Motor neuron (in vitro differentiated cells): ENCODE data around the gene TADA2A. TPM values are rescaled to one million over a fixed set of nuclear protein-coding genes. Genes with fewer than 3 reads are reported as not detected.

Experiments used
- ATAC-seq, 8 experiments: fragments of 200-7000 bp; cut with Tn5 transposase; replicated peaks in 6 of 8; 2 replicates each; pipeline ENCODE4 v1.8.0; 2021; ENCODE audit warnings: mild to moderate bottlenecking in 8 of 8, moderate library complexity in 8 of 8
- H3K27ac ChIP-seq, 2 donors: fragments of 250-450 bp; sonication (Bioruptor Pico); 2 replicates each; pipeline ENCODE4 v1.9.0; 2021; ENCODE audit warnings: antibody characterized with exemption in 2 of 2, mild to moderate bottlenecking in 2 of 2, moderate library complexity in 1 of 2
- H3K4me1 ChIP-seq, 2 donors: fragments of 250-450 bp; sonication (Bioruptor Pico); replicated peaks in 1 of 2; 2 replicates each; pipeline ENCODE4 v1.6.1; 2021; ENCODE audit warnings: antibody characterized with exemption in 2 of 2, mild to moderate bottlenecking in 2 of 2, moderate library complexity in 1 of 2
- H3K4me3 ChIP-seq, 5 donors: fragments of 250-450 bp; sonication (Bioruptor Pico); 2 replicates each; pipeline ENCODE4 v1.9.0; 2021; ENCODE audit warnings: antibody characterized with exemption in 5 of 5, mild to moderate bottlenecking in 5 of 5, moderate library complexity in 4 of 5
- WGBS, 10 experiments: fragments of 450-650 bp; shearing (Covaris generic); methylation state at CpG; one replicate each; pipeline ENCODE4 v1.0.0; 2022; 5-methylcytosine and 5-hydroxymethylcytosine counted together
- in situ Hi-C, 9 experiments: fragments of 400-800 bp; cut with MboI; loops; one replicate each; pipeline ENCODE4 v1.15.0; 2021; ENCODE audit warnings: low sequenced_read_pairs in 9 of 9, low pct_unique_long_range_greater_than_20kb in 2 of 9; ENCODE audit not compliant: unreplicated experiment in 9 of 9
- total RNA-seq, 8 experiments: library from RNA; unstranded; fragments of 300-600 nt; gene quantifications; 2 replicates each; pipeline versions ENCODE4 v1.2.3 to v1.2.4, GENCODE V29; 2022

The TADA2A gene, protein sequence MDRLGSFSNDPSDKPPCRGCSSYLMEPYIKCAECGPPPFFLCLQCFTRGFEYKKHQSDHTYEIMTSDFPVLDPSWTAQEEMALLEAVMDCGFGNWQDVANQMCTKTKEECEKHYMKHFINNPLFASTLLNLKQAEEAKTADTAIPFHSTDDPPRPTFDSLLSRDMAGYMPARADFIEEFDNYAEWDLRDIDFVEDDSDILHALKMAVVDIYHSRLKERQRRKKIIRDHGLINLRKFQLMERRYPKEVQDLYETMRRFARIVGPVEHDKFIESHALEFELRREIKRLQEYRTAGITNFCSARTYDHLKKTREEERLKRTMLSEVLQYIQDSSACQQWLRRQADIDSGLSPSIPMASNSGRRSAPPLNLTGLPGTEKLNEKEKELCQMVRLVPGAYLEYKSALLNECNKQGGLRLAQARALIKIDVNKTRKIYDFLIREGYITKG
- total RNA-seq = 10 to 100 TPM; 10.7 to 29.7 (median 15.9) TPM

DNA sequence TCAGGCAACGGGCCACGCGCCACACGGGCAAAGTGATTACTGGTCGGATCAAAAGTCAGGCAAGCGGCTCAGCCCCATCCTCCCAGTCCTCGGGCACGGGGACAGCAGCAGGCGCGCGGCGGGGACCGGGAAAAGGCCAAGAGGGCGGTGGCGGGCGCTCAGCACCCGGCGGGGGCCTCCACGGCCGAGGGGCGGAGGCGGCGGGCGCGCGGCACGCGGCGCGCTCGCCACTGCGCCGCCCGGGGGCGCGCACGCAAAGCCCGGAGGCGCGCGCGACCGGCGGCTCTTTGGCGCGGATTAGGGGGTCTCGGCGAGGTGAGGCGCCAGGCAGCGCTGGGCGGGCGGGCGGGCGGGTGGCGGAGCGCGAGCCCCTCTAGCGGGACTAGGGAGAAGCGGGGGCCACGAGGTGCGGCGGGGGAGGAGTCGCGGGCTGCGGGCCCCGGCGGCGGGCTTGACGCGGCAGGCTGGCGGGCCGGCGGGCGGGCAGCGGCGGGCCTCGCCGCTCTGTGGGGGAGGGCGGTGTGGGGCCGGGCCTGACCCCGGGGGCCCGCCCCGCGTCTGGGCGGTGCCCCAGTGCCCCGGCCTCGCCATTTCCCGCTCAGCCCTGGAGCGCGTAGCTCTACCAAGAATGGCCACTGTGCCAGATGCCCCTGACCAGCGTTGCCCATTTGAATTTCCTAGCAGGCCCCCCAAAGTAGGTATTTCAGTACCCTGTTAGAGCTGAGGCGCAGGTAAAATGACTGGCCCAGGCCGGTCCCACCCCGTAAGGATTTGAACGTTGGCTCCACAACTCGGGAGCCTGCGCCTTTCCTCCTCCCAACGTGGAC lies at the start of gene TADA2A, which contains the start of gene ACACA:
TADA2A (plus strand) TSS at position 252 of the 827 bp plus-strand sequence. CDS start 4,480 bp downstream, outside the sequence.
ACACA (minus strand) TSS at position 202 of the 827 bp plus-strand sequence. CDS start 537 bp downstream, outside the sequence.
- 0% methylated on average over 1 to 3 of the region's 98 CpGs; no CpG with 5 or more reads in 7 of the 10 experiments for WGBS, 10 experiments
- Histone ChIP-seq H3K4me3 (peak within 1 kb of the TSS; percentile 51 to 79 (median 60)), H3K27ac (peak within 1 kb of the TSS; percentile 71 to 86), H3K4me1 (peaks cover 7 to 12% of the 10 kb centered on the region in 2 donors)
- peak; percentile 83 to 91 (median 86) for ATAC-seq
- in situ Hi-C loops = no loop called here

- in situ Hi-C loops = loop anchor here in 1 of 9 experiments (25.0 kb wide), 1 partner anchor 746 kb away; the partner anchor contains the start of gene MRM1
- H3K4me1 ChIP-seq = peaks cover 15 to 21% of the 10 kb centered on the region in 2 donors
- WGBS, 10 experiments = 0 to 2% (median 0%) methylated on average over 2 to 15 of the region's 21 CpGs; no CpG with 5 or more reads in 1 of the 10 experiments
- peak overlapping the region; percentile 80 to 84 for H3K27ac ChIP-seq
- peak overlapping the region; percentile 49 to 69 (median 66) for H3K4me3 ChIP-seq
- peak; percentile 28 to 63 (median 55) for ATAC-seq
These were observed 48.4 kb upstream of the TADA2A start for GRCh38 chr17:37358098-37358829.

DNA sequence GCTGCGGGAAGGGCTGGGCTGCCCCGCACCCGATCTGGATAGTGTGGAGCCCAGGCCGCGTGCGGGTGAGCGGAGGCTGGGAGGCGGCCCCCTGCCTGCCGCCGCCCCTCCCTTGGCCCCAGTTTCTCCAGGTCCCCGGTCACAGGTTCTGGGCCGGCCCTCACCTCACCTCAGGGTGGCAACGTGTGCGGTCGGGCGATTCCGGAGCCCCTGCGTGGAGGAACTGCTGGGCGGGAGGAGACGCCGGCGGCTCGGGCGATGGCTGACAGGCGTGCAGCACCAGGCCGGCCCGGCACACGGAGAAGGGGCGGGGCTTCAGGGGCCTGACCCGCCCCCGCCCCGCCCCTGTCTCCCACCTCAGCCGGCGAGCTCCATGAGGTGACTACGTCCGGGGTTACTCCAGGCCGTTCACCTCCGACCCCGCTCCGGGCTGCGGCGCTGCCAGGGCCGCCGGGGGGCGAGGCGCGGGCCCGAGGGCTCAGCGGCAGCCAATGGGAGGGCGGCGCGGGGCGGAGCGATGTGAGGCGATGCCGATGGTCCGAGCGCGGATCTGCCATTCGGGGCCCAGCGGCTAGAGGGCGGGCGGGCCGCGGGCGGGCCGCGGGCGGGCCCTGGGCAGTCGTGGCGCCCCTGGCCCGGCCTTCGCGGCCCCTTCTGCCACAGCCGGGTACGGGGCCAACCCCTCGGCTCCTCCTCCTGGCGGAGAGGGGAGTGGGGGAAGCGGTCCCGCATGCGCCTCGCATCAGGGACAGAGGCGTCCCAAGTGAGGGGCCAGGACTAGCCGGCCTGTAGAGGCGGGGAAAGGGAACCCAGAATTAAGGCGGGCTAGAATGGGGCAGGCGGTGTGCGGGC lies 47.6 kb upstream of the TADA2A start:
- peak overlapping the region; percentile 80 to 84 for H3K27ac ChIP-seq
- in situ Hi-C loops = loop anchor here in 1 of 9 experiments (25.0 kb wide), 1 partner anchor 747 kb away; the partner anchor contains the start of gene MRM1
- 0% methylated on average over 3 of the region's 88 CpGs; no CpG with 5 or more reads in 9 of the 10 experiments for WGBS, 10 experiments
- peak; percentile 81 to 88 (median 85) for ATAC-seq
- peak overlapping the region; percentile 49 to 69 (median 66) for H3K4me3 ChIP-seq
- H3K4me1 ChIP-seq = peaks cover 15 to 21% of the 10 kb centered on the region in 2 donors

- Histone ChIP-seq H3K4me3 (peak overlapping the region; percentile 49 to 69 (median 66)), H3K27ac (peak overlapping the region; percentile 80 to 84), H3K4me1 (peaks cover 15 to 21% of the 10 kb centered on the region in 2 donors)
- WGBS, 10 experiments = 22 to 90% (median 41%) methylated on average over 2 to 14 of the region's 18 CpGs; no CpG with 5 or more reads in 3 of the 10 experiments
- ATAC-seq = peak in 2 of 8 experiments; percentile 0 to 1
- in situ Hi-C loops = loop anchor here in 1 of 9 experiments (25.0 kb wide), 1 partner anchor 747 kb away; the partner anchor contains the start of gene MRM1
These were observed 47.0 kb upstream of the TADA2A start for GRCh38 chr17:37359682-37360188.

GRCh38 chr17:37360632-37361031 lies 46.1 kb upstream of the TADA2A start:
- Histone ChIP-seq H3K4me3 (no peak overlapping the region), H3K4me1 (peaks cover 15 to 21% of the 10 kb centered on the region in 2 donors), H3K27ac (no peak overlapping the region)
- 79 to 100% (median 94%) methylated on average over 1 to 3 of the region's 3 CpGs; no CpG with 5 or more reads in 3 of the 10 experiments for WGBS, 10 experiments
- in situ Hi-C loops = loop anchor here in 1 of 9 experiments (25.0 kb wide), 1 partner anchor 748 kb away; the partner anchor contains the start of gene MRM1
- no peak for ATAC-seq

DNA sequence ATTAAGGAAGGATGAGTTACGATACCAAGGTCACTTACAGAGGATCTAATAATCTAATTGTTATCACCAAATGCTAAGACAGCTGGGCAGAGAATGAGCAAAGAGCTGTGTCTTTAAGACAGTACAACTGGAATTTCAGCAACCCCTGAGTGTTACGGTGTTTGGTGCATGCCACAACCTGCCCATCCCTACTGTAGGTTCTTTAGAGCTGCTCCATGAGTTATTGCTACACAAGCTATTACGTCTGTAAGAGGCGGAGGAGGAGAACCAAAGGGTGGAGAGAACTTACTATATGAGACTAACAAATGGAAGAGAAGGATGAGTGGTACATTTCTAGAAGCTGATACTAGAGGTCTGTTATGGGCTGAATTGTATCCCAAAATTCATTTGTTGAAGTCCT lies 45.1 kb upstream of the TADA2A start:
- 59 to 100% (median 95%) methylated on average over 1 to 4 of the region's 4 CpGs; no CpG with 5 or more reads in 1 of the 10 experiments for WGBS, 10 experiments
- no peak overlapping the region for H3K4me3 ChIP-seq
- H3K4me1 ChIP-seq = peaks cover 13 to 15% of the 10 kb centered on the region in 2 donors
- no peak overlapping the region for H3K27ac ChIP-seq
- no peak for ATAC-seq
- in situ Hi-C loops = loop anchor here in 1 of 9 experiments (25.0 kb wide), 1 partner anchor 749 kb away; the partner anchor contains the start of gene MRM1

DNA sequence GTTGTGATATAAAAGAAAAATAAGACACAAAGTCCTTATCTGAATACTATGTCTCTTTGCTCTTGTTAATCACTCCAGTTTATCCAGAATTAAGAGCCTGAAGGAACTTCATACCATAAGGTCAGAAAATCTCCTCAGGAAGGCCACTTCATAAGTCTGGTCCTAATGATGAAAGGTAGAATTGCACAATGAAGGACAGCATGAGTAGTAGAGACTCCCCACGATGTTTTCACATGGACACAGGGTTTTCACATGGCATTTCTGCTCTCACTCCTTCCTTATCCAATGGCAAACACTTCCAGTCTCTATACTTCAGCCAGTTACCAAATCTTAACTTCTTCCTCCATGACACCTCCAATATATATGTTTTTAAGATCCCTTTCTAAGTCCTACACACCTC lies 41.1 kb upstream of the TADA2A start:
- Histone ChIP-seq H3K4me3 (no peak overlapping the region), H3K4me1 (no peaks in the 10 kb centered on the region), H3K27ac (no peak overlapping the region)
- in situ Hi-C loops = loop anchor here in 1 of 9 experiments (25.0 kb wide), 1 partner anchor 753 kb away; the partner anchor contains the start of gene MRM1
- 57 to 100% (median 83%) methylated on average over 1 of the region's 1 CpG; no CpG with 5 or more reads in 4 of the 10 experiments for WGBS, 10 experiments
- no peak for ATAC-seq

GRCh38 chr17:37368577-37368976 lies 38.1 kb upstream of the TADA2A start:
- in situ Hi-C loops = loop anchor here in 1 of 9 experiments (25.0 kb wide), 1 partner anchor 756 kb away; the partner anchor contains the start of gene MRM1
- no peak for ATAC-seq
- 50 to 100% (median 83%) methylated on average over 1 to 3 of the region's 3 CpGs; no CpG with 5 or more reads in 3 of the 10 experiments for WGBS, 10 experiments
- H3K27ac ChIP-seq = no peak overlapping the region
- no peak overlapping the region for H3K4me3 ChIP-seq
- H3K4me1 ChIP-seq = no peaks in the 10 kb centered on the region

GRCh38 chr17:37373530-37374159 lies 33.0 kb upstream of the TADA2A start:
- no peak overlapping the region for H3K27ac ChIP-seq
- in situ Hi-C loops = loop anchor here in 1 of 9 experiments (25.0 kb wide), 1 partner anchor 761 kb away; the partner anchor contains the start of gene MRM1
- no peaks in the 10 kb centered on the region for H3K4me1 ChIP-seq
- WGBS, 10 experiments = 0 to 22% (median 13%) methylated on average over 1 to 4 of the region's 4 CpGs; no CpG with 5 or more reads in 4 of the 10 experiments
- ATAC-seq = peak; percentile 92 to 99 (median 98)
- H3K4me3 ChIP-seq = no peak overlapping the region

- Histone ChIP-seq H3K4me1 (no peaks in the 10 kb centered on the region), H3K4me3 (no peak within 1 kb of the TSS), H3K27ac (no peak within 1 kb of the TSS)
- in situ Hi-C loops = no loop called here
- 77 to 96% (median 85%) methylated on average over 1 to 7 of the region's 7 CpGs for WGBS, 10 experiments
- ATAC-seq = no peak
These were observed 31.0 kb upstream of the TADA2A start, which contains the start of gene C17orf78 for GRCh38 chr17:37375706-37376105. TSS of gene C17orf78 (plus strand) at chr17:37375985. CDS start at chr17:37376093, 108 bp downstream.
